Upper lobe of left lung (tissue), 6 donors: ENCODE measurements around the gene TAS1R3. TPM values are rescaled to one million over a fixed set of nuclear protein-coding genes. Genes with fewer than 3 reads are reported as not detected.

Experiments
- ATAC-seq, 2 donors: fragments of 200-7000 bp; cut with Tn5 transposase; one replicate each; pipeline ENCODE4 v1.9.1; 2022; ENCODE audit warnings: mild to moderate bottlenecking in 2 of 2, moderate library complexity in 2 of 2; ENCODE audit not compliant: low FRiP score in 2 of 2
- DNase-seq, 2 donors: peaks; one replicate each; pipeline ENCODE4 v3.0.0-alpha.2; 2019 to 2020
- H3K27ac ChIP-seq, 4 donors: fragments of 200-600 bp; sonication (generic); one replicate each; pipeline ENCODE4 v1.5.1; 2016 to 2019
- H3K27me3 ChIP-seq, 4 donors: fragments of 200-600 bp; sonication (generic); one replicate each; pipeline ENCODE4 v1.5.1; 2017 to 2019
- H3K36me3 ChIP-seq, 4 donors: fragments of 200-600 bp; sonication (generic); one replicate each; pipeline ENCODE4 v1.5.1; 2016 to 2019
- H3K4me1 ChIP-seq, 4 donors: fragments of 200-600 bp; sonication (generic); one replicate each; pipeline ENCODE4 v1.5.1; 2018 to 2019
- H3K4me3 ChIP-seq, 4 donors: fragments of 200-600 bp; sonication (generic); one replicate each; pipeline ENCODE4 v1.5.1; 2017 to 2019; ENCODE audit warnings: mild to moderate bottlenecking in 2 of 4, moderate library complexity in 1 of 4
- H3K9me3 ChIP-seq, 4 donors: fragments of 200-600 bp; sonication (generic); one replicate each; pipeline ENCODE4 v1.5.1; 2018 to 2019
- CTCF ChIP-seq, 6 experiments: fragments of 450-650 bp in 4 of 6; fragments of 200-600 bp in 2 of 6; sonication (generic) in 2 of 6; IDR thresholded peaks; one replicate each; pipeline ENCODE4 v1.5.1; 2016 to 2019; ENCODE audit warnings: antibody characterized with exemption in 6 of 6
- EP300 ChIP-seq, 4 donors: sonication (generic); formaldehyde crosslinking; IDR thresholded peaks; one replicate each; pipeline ENCODE4 v1.5.1; 2017; ENCODE audit warnings: antibody characterized with exemption in 4 of 4, control low read depth in 2 of 4
- POLR2A ChIP-seq, 4 donors: fragments of 450-650 bp; IDR thresholded peaks; one replicate each; pipeline ENCODE4 v1.5.1; 2016 to 2017; ENCODE audit warnings: antibody characterized with exemption in 4 of 4, mild to moderate bottlenecking in 2 of 4
- POLR2AphosphoS5 ChIP-seq, 2 donors: sonication (generic); formaldehyde crosslinking; IDR thresholded peaks; one replicate each; pipeline ENCODE4 v1.5.1; 2017; ENCODE audit warnings: antibody characterized with exemption in 2 of 2
- WGBS, 2 donors: methylation state at CpG; one replicate each; pipeline ENCODE4 v1.1.5; 2017 to 2018; 5-methylcytosine and 5-hydroxymethylcytosine counted together
- total RNA-seq, 6 donors: library from RNA; depleted of rRNA in 4 of 6; stranded (reverse); fragments of >200 nt in 4 of 6; gene quantifications; one replicate each; pipeline versions ENCODE4 v1.1.0 to v1.2.1, GENCODE V29; 2016 to 2021
- donor health status: DM: no; HTN: no; CAD: no; lungs with moderate emphysema.
- donor health status: DM: no; HTN: yes; CAD: no; lungs with severe emphysema.

The TAS1R3 gene
- total RNA-seq, 6 donors from 2014 or later = 0.22 to 1.0 (median 0.79) TPM

DNA sequence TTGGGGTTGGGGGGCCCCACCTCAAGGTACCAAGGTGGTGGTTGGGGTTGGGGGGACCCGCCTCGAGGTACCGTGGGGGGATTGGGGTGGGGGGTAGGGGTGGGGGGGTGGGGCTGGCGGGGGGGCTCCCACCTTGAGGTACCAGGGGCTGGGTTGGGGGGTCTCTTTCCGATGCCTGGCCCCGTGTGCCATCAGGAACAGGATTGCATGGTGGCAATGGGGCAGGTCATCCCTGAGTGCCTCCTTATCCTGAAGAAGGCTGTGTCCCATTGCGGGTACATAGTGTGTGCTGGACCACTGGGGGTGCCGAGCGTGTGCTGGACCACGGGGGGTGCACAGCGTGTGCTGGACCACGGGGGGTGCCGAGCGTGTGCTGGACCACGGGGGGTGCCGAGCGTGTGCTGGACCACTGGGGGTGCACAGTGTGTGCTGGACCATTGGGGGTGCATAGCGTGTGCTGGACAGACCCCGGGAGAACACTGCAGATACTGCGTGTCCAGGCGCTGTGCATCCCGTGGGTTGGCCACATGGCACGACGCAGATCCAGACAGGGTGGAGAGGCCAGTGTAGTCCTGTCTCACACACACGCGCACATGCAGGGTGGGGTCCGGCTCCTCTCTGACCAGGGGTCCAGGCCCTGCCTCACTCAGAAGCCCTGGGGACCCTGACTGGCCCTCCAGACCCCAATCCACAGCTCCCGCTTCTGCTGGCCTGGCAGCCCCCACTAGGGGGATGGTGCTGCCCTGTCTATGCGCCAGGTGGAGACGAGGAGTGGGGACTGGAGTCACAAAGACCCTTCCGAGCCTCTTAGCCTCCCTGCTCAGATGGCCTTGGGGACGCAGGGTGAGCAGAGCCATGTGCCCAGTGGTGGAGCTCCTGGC lies 46.6 kb upstream of the TAS1R3 start:
- Histone ChIP-seq H3K27me3 (peaks cover 0 to 6% (median 0%) of the 10 kb centered on the region in 4 donors), H3K27ac (no peak overlapping the region), H3K9me3 (no peaks in the 10 kb centered on the region), H3K4me1 (peaks cover 0 to 5% (median 2%) of the 10 kb centered on the region in 4 donors), H3K36me3 (no peaks in the 10 kb centered on the region), H3K4me3 (no peak overlapping the region)
- peak in 1 of 2 donors; percentile 55 for DNase-seq
- TF ChIP-seq POLR2AphosphoS5 (IDR thresholded peaks at IDR 0.05) = no peak
- ATAC-seq = no peak
- WGBS, 2 donors = 82 to 85% methylated on average over 10 to 14 of the region's 32 CpGs

GRCh38 chr1:1285102-1285571 lies 45.9 kb upstream of the TAS1R3 start:
- WGBS, 2 donors = 75% methylated on average over 11 of the region's 22 CpGs; no CpG with 5 or more reads in 1 of the 2 donors
- H3K36me3 ChIP-seq = no peaks in the 10 kb centered on the region
- peaks cover 0 to 5% (median 2%) of the 10 kb centered on the region in 4 donors for H3K4me1 ChIP-seq
- TF ChIP-seq POLR2A (IDR thresholded peaks at IDR 0.05) = no peak
- TF ChIP-seq EP300 (IDR thresholded peaks at IDR 0.05) = no peak
- TF ChIP-seq POLR2AphosphoS5 (IDR thresholded peaks at IDR 0.05) = no peak
- no peak for TF ChIP-seq CTCF (IDR thresholded peaks at IDR 0.05)
- DNase-seq = peak in 1 of 2 donors; percentile 74
- no peaks in the 10 kb centered on the region for H3K9me3 ChIP-seq
- ATAC-seq = no peak
- no peak overlapping the region for H3K27ac ChIP-seq
- peaks cover 0 to 6% (median 0%) of the 10 kb centered on the region in 4 donors for H3K27me3 ChIP-seq
- H3K4me3 ChIP-seq = no peak overlapping the region

- DNase-seq (peak in 1 of 2 donors; percentile 79), ATAC-seq (peak in 1 of 2 donors; percentile 13)
- H3K9me3 ChIP-seq = no peaks in the 10 kb centered on the region
- 63% methylated on average over 29 of the region's 37 CpGs; no CpG with 5 or more reads in 1 of the 2 donors for WGBS, 2 donors
- H3K4me3 ChIP-seq = no peak overlapping the region
- peaks cover 0 to 6% (median 2%) of the 10 kb centered on the region in 4 donors for H3K4me1 ChIP-seq
- H3K27me3 ChIP-seq = peaks cover 0 to 10% (median 0%) of the 10 kb centered on the region in 4 donors
- H3K27ac ChIP-seq = no peak overlapping the region
- H3K36me3 ChIP-seq = no peaks in the 10 kb centered on the region
- no peak for TF ChIP-seq EP300 (IDR thresholded peaks at IDR 0.05)
- TF ChIP-seq POLR2A (IDR thresholded peaks at IDR 0.05) = peak in 1 of 4 donors; percentile 9
These were observed 45.3 kb upstream of the TAS1R3 start for GRCh38 chr1:1285611-1286311.

DNA sequence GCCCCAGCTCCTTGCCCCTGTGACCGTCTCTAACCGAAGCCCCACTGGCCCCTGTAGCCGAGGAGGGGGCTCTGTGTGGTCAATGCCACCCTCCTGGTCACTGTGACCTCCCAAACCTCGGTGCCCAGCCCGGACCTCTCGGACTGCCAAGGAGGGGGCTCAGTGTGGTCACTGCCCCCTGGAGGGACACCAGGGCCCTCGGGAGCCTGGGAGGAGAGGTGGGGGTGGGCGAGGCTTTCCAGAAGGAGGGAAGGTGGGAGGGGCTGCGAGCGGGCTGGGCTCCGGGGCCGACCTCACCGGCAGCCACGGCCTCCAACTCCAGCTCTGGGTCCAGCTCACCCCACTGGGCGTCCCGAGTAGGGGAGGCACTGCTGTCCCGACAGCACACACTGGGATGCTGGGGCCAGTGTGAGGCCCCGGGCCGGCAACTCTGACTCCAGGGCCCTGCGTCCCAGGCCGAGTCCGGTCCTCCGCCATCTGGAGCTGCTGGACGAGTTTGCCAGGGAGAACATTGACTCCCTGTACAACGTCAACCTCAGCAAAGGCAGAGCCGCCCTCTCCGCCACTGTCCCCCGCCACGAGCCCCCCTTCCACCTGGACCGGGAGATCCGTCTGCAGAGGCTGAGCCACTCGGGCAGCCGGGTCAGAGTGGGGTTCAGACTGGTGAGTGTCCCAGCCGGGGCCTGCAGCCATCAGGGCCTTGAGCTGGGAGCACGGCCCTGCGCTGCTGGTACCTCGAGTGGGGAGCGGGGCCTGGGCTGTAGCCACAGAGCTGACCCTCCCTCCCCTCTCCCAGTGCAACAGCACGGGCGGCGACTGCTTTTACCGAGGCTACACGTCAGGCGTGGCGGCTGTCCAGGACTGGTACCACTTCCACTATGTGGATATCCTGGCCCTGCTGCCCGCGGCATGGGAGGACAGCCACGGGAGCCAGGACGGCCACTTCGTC lies 44.5 kb upstream of the TAS1R3 start:
- DNase-seq (peak in 1 of 2 donors; percentile 80), ATAC-seq (no peak)
- peaks cover 0 to 14% (median 10%) of the 10 kb centered on the region in 4 donors for H3K4me1 ChIP-seq
- no peaks in the 10 kb centered on the region for H3K9me3 ChIP-seq
- no peaks in the 10 kb centered on the region for H3K36me3 ChIP-seq
- no peak overlapping the region for H3K27ac ChIP-seq
- 68 to 71% methylated on average over 12 to 37 of the region's 50 CpGs for WGBS, 2 donors
- H3K4me3 ChIP-seq = no peak overlapping the region
- peaks cover 0 to 10% (median 0%) of the 10 kb centered on the region in 4 donors for H3K27me3 ChIP-seq
- TF ChIP-seq CTCF (IDR thresholded peaks at IDR 0.05) (no peak), POLR2AphosphoS5 (IDR thresholded peaks at IDR 0.05) (no peak), POLR2A (IDR thresholded peaks at IDR 0.05) (no peak), EP300 (IDR thresholded peaks at IDR 0.05) (no peak)
